Panc1 (cell line): Measurements from ENCODE around the gene TNFSF11. TPM values are rescaled to one million over a fixed set of nuclear protein-coding genes. Genes with fewer than 3 reads are reported as not detected.

Source experiments
- ATAC-seq: fragments of 200-7000 bp; cut with Tn5 transposase; 2 replicates; pipeline ENCODE4 v1.9.1; 2020; ENCODE audit warnings: mild to moderate bottlenecking, moderate library complexity
- BruUV-seq: library from RNA; stranded (reverse); fragments of 400-500 nt; replicated peaks from 2 replicates; lab custom pipeline; 2021; lab: Mats Ljungman, UMichigan
- CTCF ChIA-PET: fragments of 300-600 bp; sonication (Branson Sonifier 250); formaldehyde crosslinking; loops from one replicate; lab custom pipeline; 2022; ENCODE audit warnings: antibody characterized with exemption; lab: Charles Lee
- POLR2A ChIA-PET: fragments of 300-600 bp; sonication (Branson Sonifier 250); formaldehyde crosslinking; loops from one replicate; lab custom pipeline; 2022; ENCODE audit warnings: antibody characterized with exemption; lab: Charles Lee
- DNase-seq: peaks from one replicate; pipeline ENCODE4 v3.0.0-alpha.2; 2010; ENCODE audit warnings: low read depth, low spot score
- H3K27ac ChIP-seq: 2 replicates; pipeline ENCODE4 v1.5.1; 2011; ENCODE audit warnings: mild to moderate bottlenecking, low read length, inconsistent platforms
- H3K27me3 ChIP-seq: fragments of 200-500 bp; sonication (Bioruptor generic); 2 replicates; pipeline ENCODE4 v1.6.0; 2014; ENCODE audit warnings: low read length, inconsistent platforms; ENCODE audit not compliant: control insufficient read depth, insufficient read depth
- H3K36me3 ChIP-seq: fragments of 200-500 bp; sonication (Bioruptor generic); 2 replicates; pipeline ENCODE4 v1.5.1; 2014; ENCODE audit warnings: inconsistent platforms, mild to moderate bottlenecking, low read length, moderate library complexity; ENCODE audit not compliant: control insufficient read depth, insufficient read depth
- H3K4me1 ChIP-seq: 2 replicates; pipeline ENCODE4 v1.5.1; 2011; ENCODE audit warnings: inconsistent platforms, mild to moderate bottlenecking, low read length, moderate library complexity; ENCODE audit not compliant: control insufficient read depth, insufficient read depth
- H3K4me3 ChIP-seq, 2 experiments: 2 replicates each; pipeline ENCODE4 v1.5.1; 2011 to 2012; ENCODE audit warnings: low read depth in 2 of 2, low read length in 2 of 2, mild to moderate bottlenecking in 2 of 2, inconsistent platforms in 1 of 2, moderate library complexity in 1 of 2
- H3K9me3 ChIP-seq: fragments of 200-500 bp; sonication (Bioruptor generic); 2 replicates; pipeline ENCODE4 v1.5.1; 2014; ENCODE audit warnings: low read depth, mild to moderate bottlenecking, inconsistent platforms, low read length, moderate library complexity; ENCODE audit not compliant: control insufficient read depth, insufficient read depth
- POLR2AphosphoS5 ChIP-seq: IDR thresholded peaks from 2 replicates; pipeline ENCODE4 v1.6.1; 2012; ENCODE audit warnings: mild to moderate bottlenecking, low read depth, low read length, moderate library complexity
- SIN3A ChIP-seq: IDR thresholded peaks from 2 replicates; pipeline ENCODE4 v1.6.1; 2012; ENCODE audit warnings: low read depth, mild to moderate bottlenecking, low read length, moderate library complexity, borderline replicate concordance; ENCODE audit not compliant: insufficient read depth
- TCF7L2 ChIP-seq: IDR thresholded peaks from 2 replicates; pipeline ENCODE4 v1.6.1; 2011; ENCODE audit warnings: mild to moderate bottlenecking, low read depth, low read length, inconsistent platforms
- in situ Hi-C: cut with HindIII; loops from 2 replicates; pipeline ENCODE4 v1.10.0; 2016; ENCODE audit warnings: low sequenced_read_pairs, low pct_unique_long_range_greater_than_20kb
- intact Hi-C: fragments of 100-400 bp; cut with micrococcal nuclease; formaldehyde crosslinking; loops from one replicate; pipeline ENCODE4 v1.10.0; 2022; ENCODE audit not compliant: unreplicated experiment
- total RNA-seq: library from RNA; stranded (reverse); gene quantifications from one replicate; pipeline ENCODE4 v1.2.1, GENCODE V29; 2021; ENCODE audit not compliant: unreplicated experiment
- TF ChIP-seq, protein P1 (sequence below), 2 experiments: IDR thresholded peaks; 2 replicates each; pipeline ENCODE4 v1.6.1; 2011 to 2012; ENCODE audit warnings: low read depth in 2 of 2, control low read depth in 1 of 2, low read length in 1 of 2, mild to moderate bottlenecking in 1 of 2, moderate library complexity in 1 of 2; ENCODE audit not compliant: insufficient read depth in 1 of 2
- TF ChIP-seq, protein P2 (sequence below): fragments of 450-650 bp; IDR thresholded peaks from 2 replicates; pipeline ENCODE4 v1.5.1; 2017; ENCODE audit warnings: mild to moderate bottlenecking

Gene TNFSF11
- total RNA-seq, 1 experiment from 2014 or later, result not detected

DNA sequence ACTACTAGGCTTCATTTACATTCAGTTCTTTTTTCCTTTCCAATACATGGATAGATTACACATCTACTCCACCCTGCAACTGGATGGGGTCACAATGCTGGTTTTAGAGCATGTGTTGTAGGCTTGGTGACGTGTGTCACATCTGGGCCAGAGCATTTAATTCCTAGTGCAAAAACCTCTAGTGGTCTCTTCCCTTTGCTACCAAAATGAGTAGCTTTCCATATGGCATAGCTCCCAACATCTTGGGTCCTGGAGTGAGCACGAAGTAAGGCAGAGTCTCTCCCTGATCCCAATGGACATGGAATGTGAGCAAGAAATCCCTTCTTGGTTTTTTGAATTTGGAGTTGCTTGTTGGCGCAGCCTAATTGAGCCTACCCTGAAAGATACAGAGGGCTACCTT, 51.7 kb downstream of the TNFSF11 start:
- CTCF ChIA-PET, result no interaction called here
- ATAC-seq, result no peak

DNA sequence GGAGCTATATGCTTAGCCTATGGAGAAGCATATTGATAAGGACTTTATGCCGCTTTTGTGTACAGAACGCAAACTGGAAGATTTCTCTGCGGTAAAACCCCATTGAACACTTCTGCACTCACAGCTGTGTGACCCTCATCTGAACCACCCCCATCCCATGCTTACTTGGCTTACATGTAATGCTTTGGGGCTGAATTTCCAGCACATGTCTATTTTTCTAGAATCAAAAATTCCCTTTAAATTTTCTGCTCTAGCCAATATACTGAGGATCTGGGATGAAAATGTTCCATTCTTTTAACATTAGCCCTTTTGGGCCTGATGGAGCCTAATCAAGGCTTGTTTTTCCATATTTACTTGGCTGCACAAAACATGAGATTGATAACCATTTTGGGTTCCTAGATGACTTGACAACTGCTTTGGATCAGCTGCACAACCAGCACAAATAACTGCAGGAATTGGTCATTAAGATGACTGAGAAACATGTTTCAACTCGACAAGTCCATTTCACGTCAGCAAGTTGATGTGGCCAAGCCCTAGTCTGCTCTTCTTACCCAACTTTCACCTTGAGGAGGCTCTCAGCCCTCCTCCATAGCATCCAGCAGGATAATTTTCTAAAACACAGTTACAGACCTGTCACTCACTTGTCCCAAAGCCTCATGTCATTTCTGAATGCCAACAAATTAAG, 52.4 kb downstream of the TNFSF11 start:
- ATAC-seq, result no peak
- Histone ChIP-seq H3K27ac (no peak overlapping the region), H3K9me3 (no peaks in the 10 kb centered on the region), H3K27me3 (no peaks in the 10 kb centered on the region), H3K4me3 (no peak overlapping the region), H3K36me3 (no peaks in the 10 kb centered on the region), H3K4me1 (no peaks in the 10 kb centered on the region)
- TF ChIP-seq TCF7L2 (no peak), SIN3A (no peak), POLR2AphosphoS5 (no peak)
- TF ChIP-seq, protein P1, sequence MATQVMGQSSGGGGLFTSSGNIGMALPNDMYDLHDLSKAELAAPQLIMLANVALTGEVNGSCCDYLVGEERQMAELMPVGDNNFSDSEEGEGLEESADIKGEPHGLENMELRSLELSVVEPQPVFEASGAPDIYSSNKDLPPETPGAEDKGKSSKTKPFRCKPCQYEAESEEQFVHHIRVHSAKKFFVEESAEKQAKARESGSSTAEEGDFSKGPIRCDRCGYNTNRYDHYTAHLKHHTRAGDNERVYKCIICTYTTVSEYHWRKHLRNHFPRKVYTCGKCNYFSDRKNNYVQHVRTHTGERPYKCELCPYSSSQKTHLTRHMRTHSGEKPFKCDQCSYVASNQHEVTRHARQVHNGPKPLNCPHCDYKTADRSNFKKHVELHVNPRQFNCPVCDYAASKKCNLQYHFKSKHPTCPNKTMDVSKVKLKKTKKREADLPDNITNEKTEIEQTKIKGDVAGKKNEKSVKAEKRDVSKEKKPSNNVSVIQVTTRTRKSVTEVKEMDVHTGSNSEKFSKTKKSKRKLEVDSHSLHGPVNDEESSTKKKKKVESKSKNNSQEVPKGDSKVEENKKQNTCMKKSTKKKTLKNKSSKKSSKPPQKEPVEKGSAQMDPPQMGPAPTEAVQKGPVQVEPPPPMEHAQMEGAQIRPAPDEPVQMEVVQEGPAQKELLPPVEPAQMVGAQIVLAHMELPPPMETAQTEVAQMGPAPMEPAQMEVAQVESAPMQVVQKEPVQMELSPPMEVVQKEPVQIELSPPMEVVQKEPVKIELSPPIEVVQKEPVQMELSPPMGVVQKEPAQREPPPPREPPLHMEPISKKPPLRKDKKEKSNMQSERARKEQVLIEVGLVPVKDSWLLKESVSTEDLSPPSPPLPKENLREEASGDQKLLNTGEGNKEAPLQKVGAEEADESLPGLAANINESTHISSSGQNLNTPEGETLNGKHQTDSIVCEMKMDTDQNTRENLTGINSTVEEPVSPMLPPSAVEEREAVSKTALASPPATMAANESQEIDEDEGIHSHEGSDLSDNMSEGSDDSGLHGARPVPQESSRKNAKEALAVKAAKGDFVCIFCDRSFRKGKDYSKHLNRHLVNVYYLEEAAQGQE (IDR thresholded peaks at IDR 0.05; ENCODE audit: insufficient read depth in 1 of 2, low read depth in 2 of 2, low read length in 1 of 2), result no peak
- TF ChIP-seq, protein P2, sequence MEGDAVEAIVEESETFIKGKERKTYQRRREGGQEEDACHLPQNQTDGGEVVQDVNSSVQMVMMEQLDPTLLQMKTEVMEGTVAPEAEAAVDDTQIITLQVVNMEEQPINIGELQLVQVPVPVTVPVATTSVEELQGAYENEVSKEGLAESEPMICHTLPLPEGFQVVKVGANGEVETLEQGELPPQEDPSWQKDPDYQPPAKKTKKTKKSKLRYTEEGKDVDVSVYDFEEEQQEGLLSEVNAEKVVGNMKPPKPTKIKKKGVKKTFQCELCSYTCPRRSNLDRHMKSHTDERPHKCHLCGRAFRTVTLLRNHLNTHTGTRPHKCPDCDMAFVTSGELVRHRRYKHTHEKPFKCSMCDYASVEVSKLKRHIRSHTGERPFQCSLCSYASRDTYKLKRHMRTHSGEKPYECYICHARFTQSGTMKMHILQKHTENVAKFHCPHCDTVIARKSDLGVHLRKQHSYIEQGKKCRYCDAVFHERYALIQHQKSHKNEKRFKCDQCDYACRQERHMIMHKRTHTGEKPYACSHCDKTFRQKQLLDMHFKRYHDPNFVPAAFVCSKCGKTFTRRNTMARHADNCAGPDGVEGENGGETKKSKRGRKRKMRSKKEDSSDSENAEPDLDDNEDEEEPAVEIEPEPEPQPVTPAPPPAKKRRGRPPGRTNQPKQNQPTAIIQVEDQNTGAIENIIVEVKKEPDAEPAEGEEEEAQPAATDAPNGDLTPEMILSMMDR, result no peak
- ChIA-PET POLR2A (no interaction called here), CTCF (no interaction called here)
- BruUV-seq, result no TSS peak
- in situ Hi-C loops, result no loop called here
- no peak for DNase-seq
- intact Hi-C loops, result no loop called here

More for the DNA sequence above, 51.7 kb downstream of the TNFSF11 start:
- no peak overlapping the region for H3K4me3 ChIP-seq
- DNase-seq, result no peak
- H3K4me1 ChIP-seq, result no peaks in the 10 kb centered on the region
- intact Hi-C loops, result no loop called here
- in situ Hi-C loops, result no loop called here
- H3K27ac ChIP-seq, result no peak overlapping the region
- TF ChIP-seq SIN3A (no peak), TCF7L2 (no peak), POLR2AphosphoS5 (no peak)
- TF ChIP-seq, protein P1 (IDR thresholded peaks at IDR 0.05; ENCODE audit: insufficient read depth in 1 of 2, low read depth in 2 of 2, low read length in 1 of 2), result no peak
- TF ChIP-seq, protein P2, result no peak
- POLR2A ChIA-PET, result no interaction called here
- H3K27me3 ChIP-seq, result no peaks in the 10 kb centered on the region
- no peaks in the 10 kb centered on the region for H3K9me3 ChIP-seq
- no TSS peak for BruUV-seq
- H3K36me3 ChIP-seq, result no peaks in the 10 kb centered on the region
